HG02981 (cell line): ENCODE measurements around the gene LPAR2.
"Not testable (repeated sequence)": the region's sequence is repeated elsewhere in the genome, so short reads cannot be mapped to it uniquely, and the experiment has no call there.

Experiments used
- ATAC-seq: cut with Tn5 transposase; IDR thresholded peaks from one replicate; pipeline ENCODE4 v1.9.1; 2021; ENCODE audit warnings: mild to moderate bottlenecking, moderate library complexity; ENCODE audit not compliant: unreplicated experiment

LPAR2 gene

DNA sequence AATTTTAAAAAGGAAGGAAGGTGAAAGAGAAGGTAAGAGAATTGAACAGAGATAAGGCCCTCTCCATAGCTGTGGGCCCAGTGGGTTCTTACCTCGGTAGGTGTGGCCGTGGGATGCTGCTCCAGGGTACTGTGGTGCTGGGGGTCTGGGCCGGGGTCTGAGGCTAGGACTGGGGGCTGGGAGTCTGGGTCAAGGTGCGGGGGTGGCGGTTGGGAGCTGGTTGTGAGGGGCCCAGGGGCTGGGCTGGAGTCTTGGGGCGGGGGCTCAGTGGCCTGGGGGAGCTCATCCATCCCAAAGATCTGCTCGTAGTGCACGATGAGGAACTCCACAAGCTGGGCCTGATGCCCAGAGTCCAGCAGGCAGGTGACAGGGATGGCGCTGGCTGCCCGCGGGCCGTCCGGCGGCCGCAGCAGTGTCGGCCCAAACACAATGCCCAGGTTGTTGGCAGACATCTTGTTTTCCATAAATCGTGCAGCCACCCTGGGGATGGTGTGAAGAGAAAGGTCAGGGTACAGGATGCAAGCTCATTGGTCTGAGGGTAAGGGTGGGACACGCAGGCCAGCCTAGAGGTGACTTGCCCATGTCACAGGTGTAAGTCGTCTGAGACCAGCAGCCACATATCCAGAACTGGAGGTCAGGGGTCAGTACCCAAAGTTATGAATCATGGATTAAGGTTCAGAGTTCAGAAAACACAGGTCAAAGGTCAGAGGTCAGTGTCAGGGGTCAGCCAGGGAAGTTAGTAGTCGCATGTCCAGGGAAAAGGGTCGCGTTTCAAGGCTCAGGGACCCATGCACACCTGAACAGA, 5.9 kb upstream of the LPAR2 start:
- no peak for ATAC-seq

DNA sequence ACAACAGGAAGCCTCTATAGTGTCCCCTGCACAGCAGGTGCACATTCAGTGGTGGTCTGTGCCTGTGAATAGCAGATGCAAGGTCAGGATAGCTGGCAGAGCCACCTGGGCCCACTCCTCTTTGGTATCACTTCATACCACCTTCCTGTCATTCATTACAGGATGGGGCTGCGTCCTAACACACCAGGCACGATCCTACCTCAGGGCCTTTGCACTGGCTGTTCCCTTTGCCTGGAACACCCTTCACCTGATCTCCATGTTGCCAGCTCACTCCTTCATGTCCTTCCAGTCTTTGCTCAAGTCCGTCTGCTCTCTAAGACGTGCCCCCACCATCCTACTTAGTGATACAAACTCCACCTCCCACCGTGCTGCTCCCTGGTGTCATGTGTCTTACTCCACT, 4.6 kb upstream of the LPAR2 start:
- no peak for ATAC-seq

DNA sequence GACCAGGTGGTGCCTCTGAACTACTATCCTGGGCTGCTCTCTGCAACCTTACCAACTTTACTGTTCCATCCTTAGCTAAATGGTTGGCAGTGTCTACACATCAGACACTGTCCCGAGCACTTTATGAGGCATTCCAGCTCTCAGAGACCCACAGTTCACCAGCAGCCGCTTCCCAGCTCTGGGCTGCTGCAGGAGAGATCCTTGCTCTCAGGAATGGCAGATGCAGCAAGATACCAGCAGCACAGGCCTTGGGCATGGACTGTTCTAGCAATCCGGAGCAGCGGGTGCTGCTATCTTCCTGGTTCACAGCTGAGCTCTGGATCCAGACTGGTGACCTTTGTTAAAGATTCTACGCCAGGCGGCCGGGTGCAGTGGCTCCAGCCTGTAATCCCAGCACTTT, 3.3 kb upstream of the LPAR2 start:
- no peak for ATAC-seq

DNA sequence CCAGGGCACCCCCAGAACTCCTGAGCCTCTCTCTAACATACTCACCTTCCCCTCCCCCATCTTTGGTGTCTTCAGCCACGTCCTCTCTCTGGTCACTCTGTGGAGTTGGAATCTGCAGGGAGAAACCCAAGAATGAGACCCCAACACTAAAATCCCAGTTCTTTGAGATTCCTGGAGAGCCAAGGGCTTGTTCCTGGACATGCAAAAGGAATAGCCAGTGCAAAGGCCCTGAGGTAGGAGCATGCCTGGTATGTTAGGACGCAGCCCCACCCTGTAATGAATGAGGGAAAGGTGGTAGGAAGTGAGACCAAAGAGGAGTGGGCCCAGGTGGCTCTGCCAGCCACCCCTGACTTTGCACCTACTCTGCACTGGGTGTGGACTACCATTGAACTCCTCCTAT, 2.4 kb upstream of the LPAR2 start:
- ATAC-seq, result no peak

DNA sequence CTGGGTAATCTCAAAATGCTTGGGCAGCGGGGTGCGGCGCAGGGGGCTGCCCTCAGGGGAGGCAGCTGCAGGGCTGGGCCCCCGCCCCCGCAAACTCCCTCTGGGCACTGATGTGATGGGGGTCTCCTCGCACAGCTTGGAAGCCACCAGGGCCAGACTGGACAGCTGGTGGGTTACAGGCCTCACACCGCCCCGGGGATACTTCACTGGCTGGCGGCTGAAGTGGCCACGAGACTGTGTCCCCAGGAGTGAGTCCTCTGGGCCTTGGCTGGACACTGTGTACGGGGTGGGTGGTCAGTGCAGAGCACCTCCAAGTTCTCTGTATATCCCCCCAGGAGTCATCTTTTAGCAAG, 2.0 kb upstream of the LPAR2 start:
- ATAC-seq, result no peak

DNA sequence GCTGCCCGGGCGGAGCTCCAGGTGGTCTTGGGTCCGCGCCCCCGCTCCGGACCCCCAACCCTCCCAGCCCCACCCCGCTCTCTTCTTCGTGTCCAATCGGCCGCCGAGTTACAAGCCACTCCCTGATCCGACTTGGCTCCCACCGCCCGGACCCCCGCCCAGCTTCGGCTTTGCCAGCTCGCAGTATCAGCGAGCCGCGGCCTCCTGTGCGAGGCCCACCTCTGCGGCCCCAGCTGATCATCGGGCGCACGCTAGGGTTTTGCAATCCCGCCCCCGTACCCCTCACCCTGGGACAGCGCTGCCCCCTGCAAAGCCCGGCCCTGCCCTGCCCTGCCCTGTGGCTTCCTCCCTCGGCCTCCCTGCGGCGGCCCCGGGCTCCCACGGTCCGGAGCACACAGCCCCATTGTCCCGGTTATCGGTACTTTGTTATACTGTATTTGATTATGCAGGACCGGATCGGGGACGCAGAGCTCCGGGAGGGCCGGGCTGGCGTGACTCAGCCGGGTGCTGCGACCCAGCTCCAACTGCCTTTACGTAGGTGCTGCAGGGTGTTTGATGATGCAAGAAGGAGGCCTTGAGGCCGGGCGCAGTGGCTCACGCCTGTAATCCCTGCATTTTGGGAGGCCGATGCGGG, 598 bp upstream of the LPAR2 start:
- no peak for ATAC-seq

DNA sequence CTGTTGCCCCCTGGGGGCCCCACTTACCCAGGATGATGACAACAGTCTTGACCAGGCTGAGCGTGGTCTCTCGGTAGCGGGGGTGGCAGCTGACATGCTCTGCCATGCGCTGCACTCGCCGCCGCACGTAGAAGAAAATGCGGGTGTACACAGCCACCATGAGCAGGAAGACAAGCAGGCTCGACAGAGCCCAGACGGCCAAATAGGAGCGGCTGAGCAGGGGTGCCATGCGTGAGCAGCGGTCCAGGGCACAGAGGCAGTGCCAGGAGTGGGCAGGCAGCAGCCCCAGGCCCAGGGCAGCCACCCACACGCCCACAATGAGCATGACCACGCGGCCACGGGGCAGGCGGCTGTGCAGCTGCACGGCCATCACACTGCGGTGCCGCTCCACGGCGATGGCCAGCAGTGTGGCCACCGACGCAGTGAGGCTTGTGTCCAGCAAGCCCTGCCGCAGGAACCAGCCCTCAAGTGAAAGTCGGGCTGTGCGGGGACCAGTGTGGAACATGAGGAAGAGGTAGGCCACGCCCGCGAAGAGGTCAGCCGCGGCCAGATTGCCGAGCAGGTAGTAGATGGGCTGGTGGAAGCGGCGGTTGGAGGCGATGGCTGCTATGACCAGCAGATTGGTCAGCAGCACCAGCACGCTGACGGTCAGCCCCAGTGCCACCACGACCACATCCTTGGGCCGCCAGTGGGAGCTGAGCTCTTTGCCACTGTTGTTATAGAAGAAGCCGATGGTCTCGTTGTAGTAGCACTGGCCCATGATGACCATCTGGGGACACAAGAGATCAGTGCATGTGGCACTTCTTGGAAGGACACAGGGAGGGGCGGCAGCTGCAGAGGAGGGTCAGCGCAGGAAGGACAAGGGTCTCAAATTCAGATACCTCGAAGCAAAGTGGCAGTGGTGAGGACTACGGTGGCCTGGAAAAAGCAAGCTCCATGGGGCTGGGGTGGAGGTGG, 1.2 kb downstream of the LPAR2 start:
- ATAC-seq, result no peak

DNA sequence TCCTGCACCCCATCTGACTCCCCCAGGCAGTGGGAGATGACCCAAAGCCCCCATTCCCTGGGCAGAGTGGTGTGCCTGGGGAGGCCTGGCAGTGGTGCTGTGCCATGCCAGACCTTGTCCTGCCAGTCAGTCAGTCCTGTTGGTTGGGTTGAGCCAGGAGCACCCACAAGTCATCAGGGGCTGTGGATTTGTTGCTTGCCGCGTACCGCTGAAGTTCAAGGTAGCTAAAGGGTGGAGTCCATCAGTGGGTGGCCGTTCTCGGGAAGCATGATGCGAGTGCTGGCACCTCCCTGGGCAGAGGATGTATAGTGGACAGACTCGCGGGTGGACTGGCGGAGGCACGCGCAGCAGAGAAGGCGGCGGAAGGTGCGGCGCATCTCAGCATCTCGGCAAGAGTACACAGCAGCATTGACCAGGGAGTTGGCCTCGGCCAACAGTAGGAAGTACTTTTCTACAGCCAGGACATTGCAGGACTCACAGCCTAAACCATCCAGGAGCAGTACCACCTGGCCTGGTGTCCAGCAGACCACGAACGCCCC, 3.9 kb downstream of the LPAR2 start:
- ATAC-seq, result no peak

DNA sequence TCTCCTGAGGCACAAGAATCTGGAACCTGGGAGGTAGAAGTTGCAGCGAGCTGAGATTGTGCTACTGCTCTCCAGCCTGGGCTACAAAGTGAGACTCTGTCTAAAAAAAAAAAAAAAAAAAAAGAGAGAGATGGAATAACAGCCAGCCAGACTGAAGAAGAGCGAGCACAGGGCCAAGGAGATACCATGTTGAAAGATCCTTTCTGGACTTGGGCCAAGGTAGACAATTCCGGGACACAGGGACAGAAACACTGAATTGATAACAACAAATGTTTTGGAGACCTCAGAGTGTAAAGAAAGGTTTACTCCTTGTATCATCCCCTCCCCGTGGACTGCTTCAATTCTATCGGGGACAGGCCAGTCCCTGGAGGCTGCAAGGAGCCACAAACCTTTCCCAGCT, 4.6 kb downstream of the LPAR2 start:
- ATAC-seq, result no peak

DNA sequence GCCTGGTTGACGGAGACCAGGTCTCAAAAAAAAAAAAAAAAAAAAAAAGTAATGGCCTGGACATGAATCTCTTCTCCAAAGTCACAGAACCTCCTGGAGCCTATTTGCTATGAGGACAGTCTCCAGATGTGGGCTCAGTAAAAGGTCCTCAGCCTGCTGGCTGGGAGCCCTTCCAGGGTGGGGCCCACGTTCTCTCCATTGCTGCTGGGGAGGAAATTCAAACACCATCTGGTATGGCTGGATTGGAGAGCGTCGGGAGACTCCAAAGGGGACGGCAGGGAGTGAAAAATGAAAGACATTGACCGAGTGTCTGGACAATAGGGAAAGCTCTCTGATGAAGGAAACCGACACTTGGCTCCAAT, 8.2 kb downstream of the LPAR2 start:
- no peak for ATAC-seq

DNA sequence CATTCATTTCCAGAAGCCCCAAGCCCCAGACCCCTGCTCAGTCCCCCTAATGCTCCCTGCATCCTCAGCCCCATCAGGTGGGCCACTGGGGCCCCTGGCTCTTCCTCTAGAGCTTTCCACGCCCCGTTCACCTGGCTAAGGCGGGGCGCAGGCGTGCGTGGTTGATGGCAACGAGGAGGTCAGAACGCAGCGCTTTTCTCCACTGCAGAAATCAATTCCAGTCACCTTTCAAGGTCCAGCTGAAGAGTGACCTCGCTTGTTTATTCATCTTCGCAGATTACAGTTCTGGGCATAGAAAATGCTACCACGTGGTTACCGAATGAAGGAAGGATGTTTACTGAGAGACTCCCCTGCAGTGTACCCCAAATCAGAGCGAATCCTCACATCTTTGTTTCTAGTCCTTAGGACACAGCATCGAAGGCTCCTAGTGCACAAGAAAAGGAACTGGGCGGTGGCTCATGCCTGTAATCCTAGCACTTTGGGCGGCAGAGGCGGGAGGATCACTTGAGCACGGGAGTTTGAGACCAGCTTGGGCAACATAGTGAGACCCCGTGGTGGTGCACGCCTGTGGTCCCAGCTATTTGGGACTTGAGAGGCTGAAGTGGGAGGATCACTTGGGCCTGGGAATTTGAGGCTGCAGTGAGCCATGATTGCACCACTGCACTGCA, 8.7 kb downstream of the LPAR2 start:
- ATAC-seq, result no peak

DNA sequence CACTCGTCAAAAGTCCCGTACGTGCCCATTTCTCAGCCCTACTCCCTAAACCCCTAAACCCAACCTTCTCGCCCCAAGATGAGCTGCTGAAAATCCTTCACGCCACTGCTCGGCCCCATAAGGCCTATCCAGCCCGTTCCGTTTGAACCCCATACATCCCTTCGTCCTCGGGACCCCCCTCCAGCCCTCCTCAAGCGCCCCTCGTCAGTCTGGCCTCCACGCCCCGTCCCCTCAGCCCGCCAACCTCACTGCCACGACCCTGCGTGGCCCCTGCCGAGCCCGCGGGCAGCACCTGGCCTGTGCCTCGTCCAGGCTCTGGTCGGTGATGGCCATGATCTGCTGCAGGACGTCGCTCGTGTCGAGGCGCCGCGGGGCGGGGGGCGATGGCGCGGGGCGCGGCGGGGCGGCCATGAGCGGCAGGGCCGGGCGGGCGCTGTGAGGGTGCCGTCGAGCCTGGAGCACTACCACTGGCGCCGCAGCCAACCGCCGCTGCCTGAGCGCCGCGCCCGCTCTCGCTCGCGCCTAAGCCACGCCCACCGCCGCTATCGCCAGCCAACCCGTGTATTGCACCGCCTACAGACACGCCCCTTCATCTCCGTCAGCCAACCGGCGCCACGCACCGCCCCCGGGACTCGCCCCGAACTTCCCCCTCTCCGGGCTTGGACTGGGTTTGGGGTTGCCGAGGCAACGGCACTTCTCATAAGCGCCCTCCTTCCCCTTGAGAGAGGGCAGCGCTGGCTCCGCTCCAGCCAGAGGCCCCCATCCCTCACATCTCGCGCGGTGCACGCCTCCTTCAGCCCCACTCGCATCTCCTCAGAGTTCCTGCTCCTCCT, 9.6 kb downstream of the LPAR2 start, which contains the start of gene PBX4:
PBX4 (minus strand) TSS at position 469 of the 833 bp plus-strand sequence; CDS start at position 411, 58 bp downstream.
- peak; percentile 97 for ATAC-seq

DNA sequence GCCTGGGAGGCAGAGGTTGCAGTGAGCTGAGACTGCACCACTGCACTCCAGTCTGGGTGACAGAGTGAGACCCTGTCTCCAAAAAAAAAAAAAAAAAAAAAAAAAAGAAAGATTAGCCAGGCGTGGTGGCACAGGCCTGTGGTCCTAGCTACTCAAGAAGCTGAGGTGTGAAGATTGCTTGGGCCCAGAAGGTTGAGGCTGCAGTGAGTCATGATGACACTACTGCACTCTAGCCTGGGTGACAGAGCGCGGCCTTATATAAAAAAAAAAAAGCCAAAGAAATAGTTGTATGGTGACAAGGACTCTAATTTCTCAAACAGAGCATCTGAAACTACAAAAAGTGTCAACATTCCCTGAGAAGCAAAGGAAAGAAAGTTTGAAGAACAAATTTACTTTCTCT, 12.9 kb downstream of the LPAR2 start:
- ATAC-seq, result no peak

DNA sequence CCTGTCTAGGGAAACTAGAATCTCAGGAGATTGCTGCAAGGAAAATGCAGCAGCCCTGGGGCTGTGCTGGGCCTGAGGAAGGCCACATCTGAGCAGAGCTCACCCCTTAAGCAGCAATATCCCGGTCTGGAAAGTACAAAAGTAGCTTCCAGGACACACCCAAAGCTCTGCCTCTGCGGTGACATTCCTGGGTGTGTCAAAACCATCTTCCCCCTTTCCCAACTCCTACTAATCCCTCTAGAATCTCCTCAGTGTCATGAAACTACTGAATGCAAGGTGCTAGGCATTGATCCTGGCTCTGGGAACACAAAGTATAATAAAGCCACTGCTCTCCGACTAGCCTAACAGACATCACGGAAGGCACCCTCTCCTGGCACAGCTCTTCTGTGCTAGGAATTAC, 14.5 kb downstream of the LPAR2 start:
- no peak for ATAC-seq

DNA sequence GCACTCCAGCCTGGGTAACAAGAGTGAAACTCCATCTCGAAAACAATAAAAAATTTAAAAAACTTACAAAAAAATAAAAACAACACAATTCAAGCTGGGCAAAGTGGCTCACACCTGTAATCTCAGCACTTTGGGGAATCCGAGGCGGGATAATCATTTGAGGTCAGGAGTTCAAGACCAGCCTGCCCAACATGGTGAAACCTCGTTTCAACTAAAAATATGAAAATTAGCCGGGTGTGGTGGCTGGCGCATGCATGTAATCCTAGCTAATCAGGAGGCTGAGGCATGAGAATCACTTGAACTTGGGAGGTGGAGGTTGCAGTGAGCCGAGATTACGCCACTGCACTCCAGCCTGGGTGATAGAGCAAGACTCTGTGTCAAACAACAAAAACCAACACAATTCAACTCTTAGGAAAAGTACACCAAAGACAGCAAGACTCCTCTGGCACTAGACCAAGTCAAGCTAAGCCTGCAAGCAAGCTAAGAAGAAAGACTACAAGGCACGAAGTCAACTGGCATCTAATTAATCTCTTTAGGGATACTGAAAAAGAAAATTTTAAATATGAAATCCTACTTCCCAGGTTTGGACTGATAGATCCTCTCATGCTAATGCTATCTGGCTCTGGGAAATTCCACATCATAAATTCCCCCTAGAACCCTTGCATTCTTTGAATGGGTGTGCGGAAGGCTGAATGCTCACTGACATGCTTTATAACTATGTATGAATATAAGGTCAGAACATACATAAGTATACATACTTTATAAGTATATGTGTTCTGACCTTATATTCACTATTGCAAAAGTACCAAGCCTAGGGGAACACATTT, 17.4 kb downstream of the LPAR2 start:
- no peak for ATAC-seq

DNA sequence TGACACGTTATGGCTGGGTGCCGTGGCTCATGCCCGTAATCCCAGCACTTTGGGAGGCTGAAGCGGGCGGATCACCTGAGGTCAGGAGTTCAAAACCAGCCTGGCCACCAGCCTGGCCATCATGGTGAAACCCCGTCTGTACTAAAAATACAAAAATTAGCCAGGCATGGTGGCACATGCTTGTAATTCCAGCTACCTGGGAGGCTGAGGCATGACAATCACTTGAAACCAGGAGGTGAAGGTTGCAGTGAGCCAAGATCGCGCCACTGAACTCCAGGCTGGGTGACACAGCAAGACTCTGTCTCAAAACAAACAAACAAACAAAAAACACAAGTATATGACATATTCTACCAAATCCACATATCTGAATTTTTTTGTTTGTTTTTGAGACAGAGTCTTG, 21.3 kb downstream of the LPAR2 start:
- ATAC-seq, result not testable (repeated sequence)

DNA sequence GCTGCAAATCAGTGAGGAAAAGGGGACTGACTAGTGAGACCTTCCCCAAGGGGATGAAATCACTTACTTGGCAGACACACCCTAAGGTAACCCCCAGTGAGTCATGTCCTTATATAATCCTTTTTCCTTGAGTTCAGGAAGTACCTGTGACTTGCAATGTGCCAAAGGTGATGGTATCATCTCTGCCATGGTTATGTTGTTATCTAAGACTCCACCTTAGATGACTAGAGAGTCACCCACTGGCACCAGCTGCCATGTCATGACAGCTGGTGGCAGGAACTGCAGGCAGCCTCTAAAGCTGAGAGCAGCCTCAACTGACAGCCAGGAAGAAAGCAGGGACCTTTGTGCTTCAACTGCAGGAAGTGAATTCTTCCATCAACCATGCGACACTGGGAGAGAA, 22.0 kb downstream of the LPAR2 start:
- ATAC-seq, result no peak

DNA sequence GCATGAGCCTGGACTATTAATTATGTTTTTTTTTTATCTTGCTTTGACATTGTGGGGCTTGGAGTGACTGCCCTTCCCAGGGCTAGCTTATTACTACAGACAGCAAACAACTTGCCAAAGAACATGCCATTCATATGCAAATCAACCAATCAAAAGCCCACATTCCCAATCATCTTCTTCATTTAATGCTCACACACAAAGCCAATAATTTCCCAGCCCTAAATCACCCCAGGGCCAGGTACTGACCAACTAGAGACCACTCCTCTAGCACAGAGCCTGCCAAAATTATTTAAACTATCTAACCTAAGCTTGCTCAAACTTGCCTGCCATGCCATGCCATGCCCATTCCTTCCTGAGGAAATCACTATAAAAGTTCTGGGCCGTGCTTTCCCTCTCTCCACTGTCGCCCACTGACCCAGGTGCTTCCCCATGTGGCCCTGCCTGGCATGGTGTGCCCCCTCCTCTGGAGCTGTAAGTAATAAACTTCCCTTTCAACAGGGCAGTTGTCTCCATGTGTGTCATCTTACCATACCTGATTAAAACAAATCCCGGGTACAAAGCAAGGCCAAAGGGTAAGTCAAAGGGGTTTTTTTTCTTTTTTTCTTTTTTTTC, 25.2 kb downstream of the LPAR2 start:
- ATAC-seq, result no peak
